Epithelial cell of esophagus (primary cell): Measurements from ENCODE around the gene GSTA1.
"Not testable (repeated sequence)": the region's sequence is repeated elsewhere in the genome, so short reads cannot be mapped to it uniquely, and the experiment has no call there.

Experiments
- DNase-seq: peaks from one replicate; pipeline ENCODE4 v3.0.0; 2010; ENCODE audit warnings: low read depth
- H3K4me3 ChIP-seq: 2 replicates; pipeline ENCODE4 v1.5.1; 2011; ENCODE audit warnings: mild to moderate bottlenecking, low read length, control low read depth
- TF ChIP-seq, protein P1 (sequence below): IDR thresholded peaks from 2 replicates; pipeline ENCODE4 v1.5.1; 2011; ENCODE audit warnings: low read depth, mild to moderate bottlenecking, low read length, control low read depth, inconsistent platforms; ENCODE audit not compliant: insufficient read depth; ENCODE audit errors: missing control alignments

Gene GSTA1

DNA sequence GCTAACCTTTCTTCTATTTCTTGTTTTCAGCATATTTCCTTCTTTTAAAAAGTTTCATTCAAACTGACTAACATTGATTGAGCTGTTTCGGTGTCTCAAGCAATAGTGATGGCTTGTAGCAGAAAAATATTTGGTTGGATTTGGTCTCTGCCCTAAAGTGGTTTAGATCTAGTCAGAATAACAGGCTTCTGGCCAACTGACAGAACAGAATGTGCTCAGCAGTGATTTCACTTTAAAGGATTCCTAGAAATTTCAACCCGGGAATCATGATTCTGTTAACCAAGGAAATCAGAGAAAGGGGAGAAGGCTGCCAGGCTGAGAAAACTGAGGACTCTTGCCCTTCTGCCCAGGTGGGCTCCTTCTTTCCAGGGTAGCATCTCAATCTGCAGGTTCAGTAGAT, 16.6 kb upstream of the GSTA1 start:
- TF ChIP-seq, protein P1, sequence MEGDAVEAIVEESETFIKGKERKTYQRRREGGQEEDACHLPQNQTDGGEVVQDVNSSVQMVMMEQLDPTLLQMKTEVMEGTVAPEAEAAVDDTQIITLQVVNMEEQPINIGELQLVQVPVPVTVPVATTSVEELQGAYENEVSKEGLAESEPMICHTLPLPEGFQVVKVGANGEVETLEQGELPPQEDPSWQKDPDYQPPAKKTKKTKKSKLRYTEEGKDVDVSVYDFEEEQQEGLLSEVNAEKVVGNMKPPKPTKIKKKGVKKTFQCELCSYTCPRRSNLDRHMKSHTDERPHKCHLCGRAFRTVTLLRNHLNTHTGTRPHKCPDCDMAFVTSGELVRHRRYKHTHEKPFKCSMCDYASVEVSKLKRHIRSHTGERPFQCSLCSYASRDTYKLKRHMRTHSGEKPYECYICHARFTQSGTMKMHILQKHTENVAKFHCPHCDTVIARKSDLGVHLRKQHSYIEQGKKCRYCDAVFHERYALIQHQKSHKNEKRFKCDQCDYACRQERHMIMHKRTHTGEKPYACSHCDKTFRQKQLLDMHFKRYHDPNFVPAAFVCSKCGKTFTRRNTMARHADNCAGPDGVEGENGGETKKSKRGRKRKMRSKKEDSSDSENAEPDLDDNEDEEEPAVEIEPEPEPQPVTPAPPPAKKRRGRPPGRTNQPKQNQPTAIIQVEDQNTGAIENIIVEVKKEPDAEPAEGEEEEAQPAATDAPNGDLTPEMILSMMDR = no peak
- H3K4me3 ChIP-seq = no peak overlapping the region
- DNase-seq = no peak

DNA sequence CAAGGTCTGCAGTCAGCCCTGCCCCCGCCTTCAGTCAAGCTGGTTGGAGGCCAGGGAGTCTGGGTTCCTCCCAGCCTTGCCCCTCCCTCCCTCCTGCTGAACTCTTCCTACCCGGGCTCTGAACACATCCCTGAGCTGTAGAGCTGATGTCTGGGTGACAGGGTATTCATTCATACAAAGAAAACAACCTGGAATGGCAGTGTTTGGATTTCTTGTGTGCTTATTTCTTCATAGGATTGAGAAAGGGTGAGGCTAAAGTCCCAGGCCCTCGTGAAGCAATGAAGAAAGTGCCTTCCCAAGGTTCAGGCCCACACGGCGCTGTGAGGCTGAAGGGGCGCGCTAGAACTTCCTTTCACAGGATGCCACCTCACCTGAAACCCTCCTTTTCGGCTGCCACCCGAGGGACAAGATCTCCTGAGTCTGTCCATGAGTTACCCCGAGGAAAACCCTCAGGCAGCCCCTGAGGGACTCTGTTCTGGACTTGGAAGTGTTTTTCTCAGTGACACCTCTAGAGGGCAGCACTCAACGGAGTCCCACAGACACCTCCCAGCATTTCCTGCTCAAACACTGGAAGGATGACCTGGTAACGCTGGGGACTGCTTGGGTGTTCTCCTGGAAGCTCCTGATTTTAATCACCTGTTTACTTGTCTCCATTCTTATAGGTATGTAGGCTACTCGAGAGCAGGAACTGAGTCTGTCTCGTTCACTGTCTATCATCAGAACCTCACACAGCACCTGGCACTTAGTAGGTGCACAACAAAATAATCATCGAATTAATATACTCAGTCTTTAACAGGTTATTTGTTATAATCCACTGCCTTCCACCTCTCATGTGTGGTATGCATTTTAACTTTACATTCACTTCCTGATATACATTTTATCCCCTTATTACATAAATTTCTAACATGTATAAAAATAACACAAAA, 11.8 kb upstream of the GSTA1 start:
- TF ChIP-seq, protein P1 = peak; percentile 70

DNA sequence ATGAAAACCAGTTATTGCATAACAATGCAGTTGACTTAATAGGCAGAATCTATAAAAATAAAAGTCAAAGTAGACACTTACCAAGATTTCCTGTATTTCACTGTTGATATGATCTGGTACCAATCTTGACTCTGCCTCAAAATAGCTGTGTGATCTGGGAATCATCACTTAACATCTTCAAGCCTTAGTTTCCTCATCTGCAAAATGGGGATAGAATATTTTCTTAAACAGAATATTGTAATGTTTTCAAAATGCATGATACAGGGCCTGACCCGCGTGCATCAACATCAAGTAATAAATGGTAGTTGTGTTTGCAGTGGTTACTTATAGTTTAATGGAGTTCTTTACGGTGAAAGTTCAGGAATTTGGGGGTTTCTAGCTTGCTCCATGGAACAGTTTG, 10.9 kb upstream of the GSTA1 start:
- DNase-seq, H3K4me3 ChIP-seq: not testable (repeated sequence)

More for the DNA sequence above, 11.8 kb upstream of the GSTA1 start:
- peak; percentile 51 for DNase-seq
- H3K4me3 ChIP-seq = no peak overlapping the region

DNA sequence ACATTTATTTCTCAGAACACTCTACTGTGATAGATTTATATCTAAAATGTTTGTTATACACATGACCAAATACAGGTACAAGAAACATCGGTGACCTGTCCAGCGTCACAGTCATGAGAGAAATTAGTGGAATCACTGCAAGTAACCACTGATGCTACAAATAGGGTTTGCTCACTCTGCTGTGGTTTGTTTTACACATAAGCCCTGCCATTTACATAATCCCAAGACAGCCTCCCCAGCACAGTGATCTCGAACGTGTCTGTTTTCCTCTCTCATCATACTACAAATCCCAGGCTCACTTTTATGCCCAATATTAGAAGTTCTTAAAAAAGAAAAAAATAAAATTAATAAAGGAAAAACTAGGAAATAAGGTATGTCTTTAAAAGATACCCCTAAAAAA, 6.2 kb upstream of the GSTA1 start:
- not testable (repeated sequence) for H3K4me3 ChIP-seq, DNase-seq

DNA sequence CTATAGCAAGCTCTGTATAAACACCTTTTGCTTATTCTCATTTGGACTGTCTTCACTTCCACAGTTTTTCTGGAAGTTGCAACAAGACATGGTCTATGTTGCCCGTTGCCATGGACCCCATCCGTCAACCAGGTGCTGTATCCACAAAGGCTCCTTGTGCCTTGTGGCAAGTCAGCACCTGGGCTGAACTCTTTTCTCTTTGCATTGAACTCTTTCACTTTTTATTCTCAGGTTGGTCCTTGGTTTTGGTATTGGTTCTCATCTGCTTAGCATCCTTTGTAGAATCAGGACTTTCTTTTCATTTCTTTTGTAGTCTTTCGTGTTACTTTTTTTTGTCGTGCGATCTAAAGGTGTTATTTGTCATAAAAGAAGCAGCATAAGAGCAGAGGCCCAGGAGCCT, 5.0 kb upstream of the GSTA1 start:
- H3K4me3 ChIP-seq = no peak overlapping the region
- no peak for DNase-seq
- TF ChIP-seq, protein P1 = no peak

DNA sequence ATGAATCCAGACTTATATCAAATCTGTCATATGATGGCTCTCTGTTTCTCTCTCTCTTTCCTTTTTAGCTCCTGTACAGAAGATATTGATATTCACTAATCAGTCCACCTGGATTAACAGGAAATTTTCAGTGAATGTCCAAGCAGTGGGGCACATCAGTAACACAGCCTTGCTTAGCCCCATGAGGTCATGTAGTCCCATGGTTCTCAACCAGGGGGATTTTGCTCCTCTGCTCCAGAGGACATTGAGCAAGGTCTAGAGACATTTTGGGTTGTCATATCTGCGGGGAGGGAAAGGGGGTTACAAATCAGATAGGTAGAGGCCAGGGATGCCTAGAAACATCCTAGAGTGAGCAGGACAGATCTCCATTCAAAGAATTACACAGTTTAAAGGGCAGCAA, 810 bp downstream of the GSTA1 start:
- no peak for DNase-seq
- no peak overlapping the region for H3K4me3 ChIP-seq
- TF ChIP-seq, protein P1 = no peak

DNA sequence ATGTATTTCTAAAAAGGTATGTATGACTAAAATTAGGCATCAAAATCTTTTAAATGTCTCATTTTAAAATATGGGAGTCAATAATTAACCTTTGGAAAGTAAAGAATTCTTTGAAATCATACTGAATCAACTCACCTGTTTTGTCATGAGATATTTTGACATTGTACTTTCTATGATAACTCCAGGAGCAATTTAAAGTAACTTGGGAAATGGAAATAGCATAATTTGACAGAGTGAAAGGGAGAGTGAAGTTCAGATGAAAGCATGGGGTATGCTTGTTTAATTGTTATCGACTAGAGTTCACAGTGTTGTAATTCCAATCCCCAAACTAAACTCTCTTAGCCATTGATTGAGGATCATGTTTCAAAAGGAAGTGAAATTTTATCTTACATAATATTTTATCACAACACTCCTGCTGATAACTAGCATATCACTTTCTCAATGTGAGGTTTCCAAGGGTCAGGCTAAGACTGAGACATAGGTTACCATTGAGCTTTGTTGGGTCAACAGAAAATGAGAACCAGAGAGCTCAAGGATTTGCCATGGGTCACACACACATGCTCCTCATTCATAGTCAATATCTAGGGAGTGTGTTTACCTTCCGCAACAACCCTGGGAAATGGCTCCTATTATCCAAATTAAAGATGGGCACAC, 2.3 kb downstream of the GSTA1 start:
- TF ChIP-seq, protein P1 = no peak
- DNase-seq = no peak
- no peak overlapping the region for H3K4me3 ChIP-seq

DNA sequence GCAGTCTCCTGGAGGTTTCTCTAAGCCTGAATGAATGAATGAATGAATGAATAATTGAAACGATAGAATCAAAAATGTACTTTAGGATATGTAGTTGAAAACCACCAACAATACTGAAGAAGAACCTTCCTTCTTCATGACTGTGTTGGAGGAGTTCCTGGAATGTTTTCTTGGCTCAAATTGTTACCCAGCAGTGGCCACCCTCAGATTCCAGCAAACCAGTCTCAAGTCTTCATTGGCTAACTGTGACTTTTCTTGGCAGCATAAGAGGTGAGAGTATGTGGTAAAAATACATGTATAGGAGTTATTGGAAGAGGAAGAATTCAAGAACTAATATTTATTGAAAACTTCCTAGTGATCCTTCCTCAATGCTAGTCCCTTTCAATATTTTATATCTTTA, 4.3 kb downstream of the GSTA1 start:
- not testable (repeated sequence) for DNase-seq, H3K4me3 ChIP-seq

DNA sequence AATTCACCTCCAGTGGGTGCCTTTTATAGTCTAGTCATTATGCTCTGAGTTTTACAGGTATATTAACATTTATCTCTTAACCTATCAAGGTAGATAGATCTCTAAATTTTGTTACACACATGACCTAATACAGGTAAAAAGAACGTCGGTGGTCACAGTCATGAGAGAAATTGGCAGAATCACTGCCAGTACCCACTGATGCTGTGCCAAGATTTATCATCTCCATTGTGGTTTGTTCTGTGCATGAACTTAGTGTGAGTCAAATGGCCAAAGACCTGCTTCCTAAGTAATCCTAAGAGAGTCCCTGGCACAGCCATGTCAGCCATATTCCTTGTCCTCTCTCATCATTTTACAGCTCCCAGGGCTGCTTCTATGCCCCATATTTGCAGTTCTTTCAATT, 9.2 kb downstream of the GSTA1 start:
- H3K4me3 ChIP-seq, DNase-seq: not testable (repeated sequence)
